Measurements from ENCODE around the gene PPM1J. TPM values are rescaled to one million over a fixed set of nuclear protein-coding genes. Genes with fewer than 3 reads are reported as not detected.
A peak's percentile ranks its signal among the peaks of the same experiment; 100 is the strongest.

PPM1J gene
- total and polyA plus RNA-seq, 2 of the 13 experiments (the other 11 are each of a cell fraction or from before 2014, with no cell fraction given): 0.07 to 0.22 TPM

DNA sequence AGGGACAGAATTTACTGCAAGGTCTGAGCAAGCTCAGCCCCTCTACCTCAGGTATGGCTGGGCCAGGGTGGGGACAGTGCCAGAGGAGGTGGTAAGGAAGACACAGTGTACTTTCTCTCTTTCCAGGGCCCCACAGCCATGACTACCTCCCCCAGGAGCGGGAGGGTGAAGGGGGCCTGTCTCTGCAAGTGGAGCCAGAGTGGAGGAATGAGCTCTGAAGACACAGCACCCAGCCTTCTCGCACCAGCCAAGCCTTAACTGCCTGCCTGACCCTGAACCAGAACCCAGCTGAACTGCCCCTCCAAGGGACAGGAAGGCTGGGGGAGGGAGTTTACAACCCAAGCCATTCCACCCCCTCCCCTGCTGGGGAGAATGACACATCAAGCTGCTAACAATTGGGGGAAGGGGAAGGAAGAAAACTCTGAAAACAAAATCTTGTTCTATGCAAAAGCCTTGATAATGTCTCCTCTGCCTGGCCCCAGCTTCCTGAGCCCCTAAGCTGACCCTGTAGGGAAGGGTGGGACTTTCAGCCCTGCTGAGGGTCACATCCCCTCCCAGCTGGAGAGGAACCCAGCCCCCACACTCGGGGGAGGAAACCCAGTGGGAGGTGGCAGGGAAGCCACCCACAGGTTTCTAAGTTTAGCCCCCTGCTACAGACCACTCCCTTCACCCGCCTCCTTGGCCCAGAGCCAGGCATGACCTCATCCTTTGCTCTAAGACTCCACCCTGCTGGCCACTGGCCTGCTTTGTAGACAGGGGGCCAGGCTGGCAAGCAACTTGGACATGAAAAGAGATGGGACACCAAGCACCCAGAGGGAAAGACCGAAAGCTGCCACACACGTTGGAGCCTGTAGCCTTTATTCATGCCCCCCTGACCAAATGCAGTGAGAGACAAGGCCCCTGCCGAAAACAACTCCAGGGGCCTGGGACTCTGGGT lies 14.6 kb downstream of the PPM1J start (continued):
- TF ChIP-seq EP300 (IDR thresholded peaks at IDR 0.05; ENCODE audit: low read depth in 2 of 2, low read length in 2 of 2) (0 out of 4 replicates have a peak, but pooled peaks of 1 of the 2 experiments have one; percentile 15), EP300 (CRISPR knock-in tag; IDR thresholded peaks at IDR 0.05; ENCODE audit: borderline replicate concordance) (no peak), ZMYM2 (CRISPR knock-in tag; IDR thresholded peaks at IDR 0.05) (0 out of 2 replicates have a peak, but pooled peaks have one; percentile 48), ZNF616 (CRISPR knock-in tag; IDR thresholded peaks at IDR 0.05; ENCODE audit: low read depth) (no peak), FOXO1 (CRISPR knock-in tag; IDR thresholded peaks at IDR 0.05) (no peak), ZFP36L1 (CRISPR knock-in tag; IDR thresholded peaks at IDR 0.05) (peak; percentile 47; the same call in 1 of the 2 replicates), BRD4 (CRISPR knock-in tag; IDR thresholded peaks at IDR 0.05) (no peak), MED13 (CRISPR knock-in tag; IDR thresholded peaks at IDR 0.05) (no peak), RFX1 (IDR thresholded peaks at IDR 0.05) (no peak), ESRRA (CRISPR knock-in tag; IDR thresholded peaks at IDR 0.05; ENCODE audit: low read depth) (0 out of 2 replicates have a peak, but pooled peaks have one; percentile 19), ZNF337 (CRISPR knock-in tag; IDR thresholded peaks at IDR 0.05; ENCODE audit: borderline replicate concordance, low read depth) (no peak; the same call in 1 of the 2 replicates), SKI (IDR thresholded peaks at IDR 0.05; ENCODE audit: partially characterized antibody) (peak; percentile 7), ZNF850 (CRISPR knock-in tag; conservative IDR thresholded peaks at IDR 0.05) (no peak), MTA1 (CRISPR knock-in tag; IDR thresholded peaks at IDR 0.05; ENCODE audit: borderline replicate concordance) (no peak), NBN (conservative IDR thresholded peaks at IDR 0.05) (no peak)
- TF ChIP-seq, protein P1, sequence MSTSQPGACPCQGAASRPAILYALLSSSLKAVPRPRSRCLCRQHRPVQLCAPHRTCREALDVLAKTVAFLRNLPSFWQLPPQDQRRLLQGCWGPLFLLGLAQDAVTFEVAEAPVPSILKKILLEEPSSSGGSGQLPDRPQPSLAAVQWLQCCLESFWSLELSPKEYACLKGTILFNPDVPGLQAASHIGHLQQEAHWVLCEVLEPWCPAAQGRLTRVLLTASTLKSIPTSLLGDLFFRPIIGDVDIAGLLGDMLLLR (CRISPR knock-in tag; IDR thresholded peaks at IDR 0.05): no peak
- TF ChIP-seq, protein P2, sequence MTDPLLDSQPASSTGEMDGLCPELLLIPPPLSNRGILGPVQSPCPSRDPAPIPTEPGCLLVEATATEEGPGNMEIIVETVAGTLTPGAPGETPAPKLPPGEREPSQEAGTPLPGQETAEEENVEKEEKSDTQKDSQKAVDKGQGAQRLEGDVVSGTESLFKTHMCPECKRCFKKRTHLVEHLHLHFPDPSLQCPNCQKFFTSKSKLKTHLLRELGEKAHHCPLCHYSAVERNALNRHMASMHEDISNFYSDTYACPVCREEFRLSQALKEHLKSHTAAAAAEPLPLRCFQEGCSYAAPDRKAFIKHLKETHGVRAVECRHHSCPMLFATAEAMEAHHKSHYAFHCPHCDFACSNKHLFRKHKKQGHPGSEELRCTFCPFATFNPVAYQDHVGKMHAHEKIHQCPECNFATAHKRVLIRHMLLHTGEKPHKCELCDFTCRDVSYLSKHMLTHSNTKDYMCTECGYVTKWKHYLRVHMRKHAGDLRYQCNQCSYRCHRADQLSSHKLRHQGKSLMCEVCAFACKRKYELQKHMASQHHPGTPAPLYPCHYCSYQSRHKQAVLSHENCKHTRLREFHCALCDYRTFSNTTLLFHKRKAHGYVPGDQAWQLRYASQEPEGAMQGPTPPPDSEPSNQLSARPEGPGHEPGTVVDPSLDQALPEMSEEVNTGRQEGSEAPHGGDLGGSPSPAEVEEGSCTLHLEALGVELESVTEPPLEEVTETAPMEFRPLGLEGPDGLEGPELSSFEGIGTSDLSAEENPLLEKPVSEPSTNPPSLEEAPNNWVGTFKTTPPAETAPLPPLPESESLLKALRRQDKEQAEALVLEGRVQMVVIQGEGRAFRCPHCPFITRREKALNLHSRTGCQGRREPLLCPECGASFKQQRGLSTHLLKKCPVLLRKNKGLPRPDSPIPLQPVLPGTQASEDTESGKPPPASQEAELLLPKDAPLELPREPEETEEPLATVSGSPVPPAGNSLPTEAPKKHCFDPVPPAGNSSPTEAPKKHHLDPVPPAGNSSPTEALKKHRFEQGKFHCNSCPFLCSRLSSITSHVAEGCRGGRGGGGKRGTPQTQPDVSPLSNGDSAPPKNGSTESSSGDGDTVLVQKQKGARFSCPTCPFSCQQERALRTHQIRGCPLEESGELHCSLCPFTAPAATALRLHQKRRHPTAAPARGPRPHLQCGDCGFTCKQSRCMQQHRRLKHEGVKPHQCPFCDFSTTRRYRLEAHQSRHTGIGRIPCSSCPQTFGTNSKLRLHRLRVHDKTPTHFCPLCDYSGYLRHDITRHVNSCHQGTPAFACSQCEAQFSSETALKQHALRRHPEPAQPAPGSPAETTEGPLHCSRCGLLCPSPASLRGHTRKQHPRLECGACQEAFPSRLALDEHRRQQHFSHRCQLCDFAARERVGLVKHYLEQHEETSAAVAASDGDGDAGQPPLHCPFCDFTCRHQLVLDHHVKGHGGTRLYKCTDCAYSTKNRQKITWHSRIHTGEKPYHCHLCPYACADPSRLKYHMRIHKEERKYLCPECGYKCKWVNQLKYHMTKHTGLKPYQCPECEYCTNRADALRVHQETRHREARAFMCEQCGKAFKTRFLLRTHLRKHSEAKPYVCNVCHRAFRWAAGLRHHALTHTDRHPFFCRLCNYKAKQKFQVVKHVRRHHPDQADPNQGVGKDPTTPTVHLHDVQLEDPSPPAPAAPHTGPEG (CRISPR knock-in tag; IDR thresholded peaks at IDR 0.05): no peak
- TF ChIP-seq, protein P3, sequence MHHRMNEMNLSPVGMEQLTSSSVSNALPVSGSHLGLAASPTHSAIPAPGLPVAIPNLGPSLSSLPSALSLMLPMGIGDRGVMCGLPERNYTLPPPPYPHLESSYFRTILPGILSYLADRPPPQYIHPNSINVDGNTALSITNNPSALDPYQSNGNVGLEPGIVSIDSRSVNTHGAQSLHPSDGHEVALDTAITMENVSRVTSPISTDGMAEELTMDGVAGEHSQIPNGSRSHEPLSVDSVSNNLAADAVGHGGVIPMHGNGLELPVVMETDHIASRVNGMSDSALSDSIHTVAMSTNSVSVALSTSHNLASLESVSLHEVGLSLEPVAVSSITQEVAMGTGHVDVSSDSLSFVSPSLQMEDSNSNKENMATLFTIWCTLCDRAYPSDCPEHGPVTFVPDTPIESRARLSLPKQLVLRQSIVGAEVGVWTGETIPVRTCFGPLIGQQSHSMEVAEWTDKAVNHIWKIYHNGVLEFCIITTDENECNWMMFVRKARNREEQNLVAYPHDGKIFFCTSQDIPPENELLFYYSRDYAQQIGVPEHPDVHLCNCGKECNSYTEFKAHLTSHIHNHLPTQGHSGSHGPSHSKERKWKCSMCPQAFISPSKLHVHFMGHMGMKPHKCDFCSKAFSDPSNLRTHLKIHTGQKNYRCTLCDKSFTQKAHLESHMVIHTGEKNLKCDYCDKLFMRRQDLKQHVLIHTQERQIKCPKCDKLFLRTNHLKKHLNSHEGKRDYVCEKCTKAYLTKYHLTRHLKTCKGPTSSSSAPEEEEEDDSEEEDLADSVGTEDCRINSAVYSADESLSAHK (CRISPR knock-in tag; IDR thresholded peaks at IDR 0.05; ENCODE audit: borderline replicate concordance): no peak

Data from HepG2 (cell line).